Central memory CD8-positive, alpha-beta T cell (primary cell): Measurements from ENCODE around the gene UBE2K.
"Not testable (repeated sequence)": the region's sequence is repeated elsewhere in the genome, so short reads cannot be mapped to it uniquely, and the experiment has no call there.

Experiments used
- ATAC-seq: fragments of 150-1000 bp; cut with Tn5 transposase; replicated peaks from 2 replicates; pipeline ENCODE4 v1.10.0; 2022; ENCODE audit warnings: mild to moderate bottlenecking, moderate FRiP score, moderate number of reproducible peaks; ENCODE audit not compliant: poor library complexity, severe bottlenecking; ENCODE audit errors: extremely low read depth
- DNase-seq, 2 donors: peaks; one replicate each; pipeline ENCODE4 v3.0.0; 2021; ENCODE audit warnings: low spot score in 2 of 2
- H3K27ac Mint-ChIP-seq: one replicate; pipeline ENCODE4 v1.8.0; 2022; ENCODE audit warnings: low read depth, mild to moderate bottlenecking, moderate library complexity, mixed read lengths
- H3K27me3 Mint-ChIP-seq: one replicate; pipeline ENCODE4 v1.8.0; 2022; ENCODE audit warnings: mixed read lengths
- H3K36me3 Mint-ChIP-seq: one replicate; pipeline ENCODE4 v1.8.0; 2022; ENCODE audit warnings: mild to moderate bottlenecking, moderate library complexity, mixed read lengths; ENCODE audit not compliant: insufficient read depth
- H3K4me1 Mint-ChIP-seq: one replicate; pipeline ENCODE4 v1.8.0; 2022; ENCODE audit warnings: mixed read lengths
- H3K4me3 Mint-ChIP-seq: one replicate; pipeline ENCODE4 v1.8.0; 2022; ENCODE audit warnings: mild to moderate bottlenecking, moderate library complexity, mixed read lengths
- H3K9me3 Mint-ChIP-seq: one replicate; pipeline ENCODE4 v1.8.0; 2022; ENCODE audit warnings: mixed read lengths

Gene UBE2K, protein sequence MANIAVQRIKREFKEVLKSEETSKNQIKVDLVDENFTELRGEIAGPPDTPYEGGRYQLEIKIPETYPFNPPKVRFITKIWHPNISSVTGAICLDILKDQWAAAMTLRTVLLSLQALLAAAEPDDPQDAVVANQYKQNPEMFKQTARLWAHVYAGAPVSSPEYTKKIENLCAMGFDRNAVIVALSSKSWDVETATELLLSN

DNA sequence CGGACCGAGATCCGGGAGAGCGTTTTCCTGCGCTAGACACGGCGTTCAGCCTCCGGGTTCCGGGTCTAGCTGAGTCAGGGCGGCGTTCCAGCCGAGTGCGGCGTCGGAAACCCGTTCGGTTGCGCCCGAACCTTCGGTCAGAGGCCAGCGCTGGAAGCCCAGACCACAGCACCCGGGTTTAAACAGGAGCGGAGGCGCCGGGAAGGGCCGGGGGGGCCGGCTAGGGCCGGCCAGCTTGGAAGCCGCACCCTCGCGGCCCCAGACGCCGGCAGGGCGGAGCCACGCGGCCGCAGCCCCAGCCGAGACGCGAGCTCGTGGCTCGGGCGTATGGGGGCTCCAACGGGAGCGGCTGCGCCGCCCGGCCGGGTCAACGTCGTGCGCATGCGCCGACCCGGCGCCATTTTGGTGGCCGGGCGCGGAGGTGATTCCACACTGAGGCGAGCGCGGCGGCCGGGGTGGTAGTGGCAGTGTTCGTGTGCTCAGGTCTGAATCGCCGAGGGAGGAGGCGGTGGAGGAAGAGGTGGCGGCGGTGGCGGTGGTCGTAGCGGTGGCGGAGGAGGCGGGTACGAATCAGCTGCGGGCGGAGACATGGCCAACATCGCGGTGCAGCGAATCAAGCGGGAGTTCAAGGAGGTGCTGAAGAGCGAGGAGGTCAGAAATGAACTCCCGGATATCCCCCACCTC, at the start of gene UBE2K:
Gene UBE2K, plus strand, starts transcription at position 397 of the 684 bp plus-strand sequence. Its CDS starts 192 bp downstream, at position 589.
- Mint-ChIP-seq H3K9me3 (no peaks in the 10 kb centered on the region), H3K36me3 (peaks cover 28% of the 10 kb centered on the region), H3K27ac (peak within 1 kb of the TSS; percentile 98), H3K4me3 (peak within 1 kb of the TSS; percentile 100), H3K27me3 (no peaks in the 10 kb centered on the region), H3K4me1 (peaks cover 52% of the 10 kb centered on the region)
- peak; percentile 83 for ATAC-seq
- peak; percentile 80 to 81 for DNase-seq

DNA sequence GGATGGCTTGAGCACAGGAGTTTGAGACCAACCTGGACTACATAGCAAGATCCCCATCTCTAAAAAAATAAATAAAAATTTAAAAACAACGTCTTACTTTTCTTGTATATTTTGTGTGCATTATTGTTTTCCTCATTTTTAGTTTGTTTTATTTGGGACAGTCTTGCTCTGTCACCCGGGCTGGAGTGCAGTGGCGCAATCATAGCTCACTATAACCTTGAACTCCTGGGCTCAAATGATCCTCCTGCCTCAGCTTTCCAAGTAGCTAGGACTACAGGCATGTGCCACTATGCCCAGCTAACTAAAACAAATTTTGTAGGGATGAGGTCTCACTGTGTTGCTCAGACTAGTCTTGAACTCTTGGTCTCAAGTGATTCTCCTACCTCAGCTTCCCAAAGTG, 49.7 kb upstream of the UBE2K start:
- DNase-seq = no peak
- Mint-ChIP-seq H3K9me3 (no peaks in the 10 kb centered on the region), H3K4me1 (no peaks in the 10 kb centered on the region), H3K36me3 (no peaks in the 10 kb centered on the region), H3K27me3 (no peaks in the 10 kb centered on the region), H3K4me3 (no peak overlapping the region), H3K27ac (no peak overlapping the region)
- no peak for ATAC-seq

DNA sequence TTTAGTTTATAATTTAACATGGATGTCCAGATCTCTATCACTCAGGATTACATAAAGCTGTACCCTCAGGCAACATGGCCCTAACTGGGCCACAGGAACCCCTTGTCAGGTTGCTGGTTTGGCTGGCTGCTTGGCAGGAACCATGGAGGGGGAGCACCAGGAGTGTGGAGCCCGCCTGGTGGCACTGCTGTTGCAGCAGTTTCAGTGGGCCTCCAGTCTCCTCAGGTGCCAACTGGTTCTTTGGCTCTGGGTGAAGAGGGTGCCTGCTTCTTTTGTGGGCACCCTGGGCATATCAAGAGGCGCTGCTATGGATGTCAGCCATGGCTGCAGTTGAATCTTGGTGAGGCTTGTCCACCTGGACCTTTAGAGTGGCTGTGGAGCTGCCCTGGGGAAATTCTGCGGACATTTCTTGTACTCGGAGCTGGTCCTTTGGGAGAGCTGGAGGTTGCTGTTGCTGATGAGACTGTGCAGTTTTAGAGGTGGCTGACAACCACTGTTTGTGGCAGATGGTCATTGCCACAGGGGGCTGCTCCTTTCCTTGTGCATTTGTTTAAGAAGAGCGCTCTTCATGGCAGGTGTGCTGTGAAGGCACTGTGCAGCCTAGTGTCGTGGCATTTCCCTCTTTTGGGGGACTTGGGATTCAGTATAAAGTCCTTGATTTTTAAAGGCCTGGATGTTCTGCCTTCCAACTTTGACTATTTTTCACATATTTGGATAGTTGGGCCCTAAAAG, 48.9 kb upstream of the UBE2K start:
- Mint-ChIP-seq H3K27ac (no peak overlapping the region), H3K9me3 (no peaks in the 10 kb centered on the region), H3K36me3 (no peaks in the 10 kb centered on the region), H3K27me3 (no peaks in the 10 kb centered on the region), H3K4me1 (no peaks in the 10 kb centered on the region), H3K4me3 (no peak overlapping the region)
- ATAC-seq (no peak), DNase-seq (no peak)

DNA sequence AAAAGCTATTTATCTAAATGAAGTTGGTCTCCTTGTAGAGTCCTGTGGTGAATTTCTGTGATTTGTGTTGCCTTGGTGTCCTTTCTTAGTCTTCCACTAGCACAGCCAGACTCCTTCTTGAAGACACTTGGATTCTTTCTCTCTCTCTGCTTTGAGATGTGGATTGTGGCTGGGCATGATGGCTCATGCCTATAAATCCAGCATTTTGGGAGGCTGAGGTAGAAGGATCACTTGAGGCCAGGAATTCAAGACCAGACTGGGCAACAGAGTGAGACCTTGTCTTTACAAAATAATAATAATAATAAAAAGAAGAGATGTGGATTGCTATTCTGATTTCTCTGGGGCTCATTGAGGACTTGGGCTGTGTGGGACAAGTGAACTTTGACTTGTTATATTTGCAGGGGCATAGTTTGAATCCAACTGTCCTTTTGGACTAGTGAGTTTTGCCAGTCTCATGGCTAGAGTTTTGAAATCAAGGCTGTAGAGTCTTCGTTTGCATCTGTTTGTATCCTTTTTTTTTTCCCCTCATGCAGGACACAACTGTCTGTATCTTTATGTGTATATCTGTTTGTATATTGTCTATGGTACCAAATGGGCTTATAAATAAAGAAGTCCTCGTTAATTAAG, 48.2 kb upstream of the UBE2K start:
- H3K27ac Mint-ChIP-seq = no peak overlapping the region
- no peaks in the 10 kb centered on the region for H3K27me3 Mint-ChIP-seq
- H3K36me3 Mint-ChIP-seq = no peaks in the 10 kb centered on the region
- H3K9me3 Mint-ChIP-seq = no peaks in the 10 kb centered on the region
- no peak for ATAC-seq
- no peaks in the 10 kb centered on the region for H3K4me1 Mint-ChIP-seq
- DNase-seq = no peak
- H3K4me3 Mint-ChIP-seq = no peak overlapping the region

DNA sequence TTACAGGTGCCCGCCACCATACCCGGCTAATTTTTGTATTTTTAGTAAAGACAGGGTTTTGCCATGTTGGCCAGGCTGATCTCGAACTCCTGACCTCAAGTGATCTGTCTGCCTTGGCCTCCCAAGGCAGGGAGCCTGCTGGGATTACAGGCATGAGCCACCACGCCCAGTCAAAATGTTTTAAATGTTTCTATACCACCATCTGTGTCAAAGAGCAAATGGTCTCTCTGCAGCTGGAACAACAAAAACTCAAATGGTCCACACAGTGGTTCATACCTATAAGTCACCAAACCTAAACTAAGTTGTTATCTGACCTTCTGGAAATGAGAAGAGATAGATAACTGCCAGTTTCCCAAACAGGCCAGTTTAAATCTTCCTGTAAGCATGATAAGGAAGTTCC, 46.4 kb upstream of the UBE2K start:
- H3K27me3 Mint-ChIP-seq, H3K4me1 Mint-ChIP-seq, H3K9me3 Mint-ChIP-seq, H3K36me3 Mint-ChIP-seq, H3K27ac Mint-ChIP-seq, DNase-seq, H3K4me3 Mint-ChIP-seq, ATAC-seq: not testable (repeated sequence)

DNA sequence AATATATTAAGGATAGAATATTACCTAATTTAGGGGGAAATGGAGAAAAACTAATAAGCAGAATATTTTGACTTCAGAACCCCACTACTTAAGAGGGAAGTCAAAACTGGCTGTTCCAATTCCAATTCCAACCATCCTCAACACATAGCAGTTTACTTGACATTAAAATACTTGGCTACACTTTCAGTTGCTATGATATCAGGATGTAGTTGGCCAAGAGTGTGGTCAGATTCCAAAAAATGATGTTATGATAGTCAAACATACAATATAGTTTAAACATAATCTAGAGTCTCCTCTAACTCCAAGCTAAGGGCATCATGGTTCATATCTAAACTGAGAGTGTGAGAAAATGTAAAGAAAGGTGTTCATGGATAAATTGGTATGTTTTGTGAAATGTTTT, 42.7 kb upstream of the UBE2K start:
- no peaks in the 10 kb centered on the region for H3K4me1 Mint-ChIP-seq
- DNase-seq = no peak
- H3K4me3 Mint-ChIP-seq = no peak overlapping the region
- no peaks in the 10 kb centered on the region for H3K27me3 Mint-ChIP-seq
- ATAC-seq = no peak
- H3K9me3 Mint-ChIP-seq = no peaks in the 10 kb centered on the region
- no peak overlapping the region for H3K27ac Mint-ChIP-seq
- no peaks in the 10 kb centered on the region for H3K36me3 Mint-ChIP-seq

DNA sequence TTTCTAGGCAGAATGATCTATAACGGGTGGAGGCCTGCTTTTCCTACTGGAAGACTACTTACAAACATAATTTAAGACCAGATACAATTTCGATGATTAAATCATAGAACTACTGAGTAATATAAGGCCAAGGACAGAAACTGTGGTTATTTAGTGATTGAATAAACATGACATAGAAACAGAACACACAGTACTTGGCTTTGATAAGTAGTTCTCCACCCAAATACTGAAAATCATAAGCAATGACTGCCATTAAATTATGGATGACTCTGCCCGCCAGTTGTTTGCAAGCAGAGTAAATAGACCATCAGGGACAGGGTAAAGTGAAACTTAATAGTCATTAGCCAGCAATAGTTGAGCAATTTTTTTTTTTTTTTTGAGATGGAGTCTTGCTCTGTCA, 42.1 kb upstream of the UBE2K start:
- ATAC-seq = no peak
- Mint-ChIP-seq H3K36me3 (no peaks in the 10 kb centered on the region), H3K9me3 (no peaks in the 10 kb centered on the region), H3K4me3 (no peak overlapping the region), H3K27ac (no peak overlapping the region), H3K4me1 (no peaks in the 10 kb centered on the region), H3K27me3 (no peaks in the 10 kb centered on the region)
- DNase-seq = no peak

DNA sequence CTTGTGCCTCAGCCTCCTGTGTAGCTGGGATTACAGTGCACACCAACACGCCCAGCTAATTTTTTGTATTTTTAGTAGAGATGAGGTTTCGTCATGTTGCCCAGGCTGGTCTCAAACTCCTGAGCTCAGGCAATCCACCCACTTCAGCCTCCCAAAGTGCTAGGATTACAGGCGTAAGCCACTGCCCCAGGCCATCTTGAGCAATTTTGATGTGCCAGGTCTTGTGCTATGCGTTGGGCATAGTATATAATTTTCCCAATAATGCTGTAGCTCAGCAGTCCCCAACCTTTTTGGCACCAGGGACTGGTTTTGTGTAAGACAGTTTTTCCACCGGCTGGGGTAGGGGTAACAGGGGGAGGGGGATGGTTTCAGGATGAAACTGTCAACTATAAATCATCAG, 41.3 kb upstream of the UBE2K start:
- H3K27me3 Mint-ChIP-seq, H3K4me3 Mint-ChIP-seq, H3K9me3 Mint-ChIP-seq, H3K27ac Mint-ChIP-seq, H3K4me1 Mint-ChIP-seq, H3K36me3 Mint-ChIP-seq, DNase-seq, ATAC-seq: not testable (repeated sequence)

DNA sequence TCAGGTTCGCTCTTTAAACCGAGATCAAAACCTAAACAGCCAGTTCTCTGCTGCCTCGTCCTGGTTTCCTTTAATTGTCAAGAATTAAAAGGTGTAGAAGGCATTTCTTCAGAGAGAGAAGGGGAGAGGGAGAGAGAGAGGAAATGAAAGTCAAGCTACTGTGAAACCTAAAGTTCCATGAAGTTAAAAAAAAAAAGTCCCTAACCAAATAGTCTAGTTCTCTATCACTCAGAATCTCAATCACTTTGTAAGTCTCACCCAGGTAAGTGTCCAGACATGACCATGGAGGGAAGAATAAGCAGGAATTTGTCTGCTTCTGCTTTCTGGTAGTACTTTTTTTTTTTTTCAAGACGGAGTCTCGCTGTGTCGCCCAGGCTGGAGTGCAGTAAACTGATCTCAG, 40.5 kb upstream of the UBE2K start:
- no peaks in the 10 kb centered on the region for H3K9me3 Mint-ChIP-seq
- peaks cover under 1% of the 10 kb centered on the region for H3K36me3 Mint-ChIP-seq
- DNase-seq (no peak), ATAC-seq (no peak)
- H3K27ac Mint-ChIP-seq = no peak overlapping the region
- no peaks in the 10 kb centered on the region for H3K4me1 Mint-ChIP-seq
- no peaks in the 10 kb centered on the region for H3K27me3 Mint-ChIP-seq
- no peak overlapping the region for H3K4me3 Mint-ChIP-seq

DNA sequence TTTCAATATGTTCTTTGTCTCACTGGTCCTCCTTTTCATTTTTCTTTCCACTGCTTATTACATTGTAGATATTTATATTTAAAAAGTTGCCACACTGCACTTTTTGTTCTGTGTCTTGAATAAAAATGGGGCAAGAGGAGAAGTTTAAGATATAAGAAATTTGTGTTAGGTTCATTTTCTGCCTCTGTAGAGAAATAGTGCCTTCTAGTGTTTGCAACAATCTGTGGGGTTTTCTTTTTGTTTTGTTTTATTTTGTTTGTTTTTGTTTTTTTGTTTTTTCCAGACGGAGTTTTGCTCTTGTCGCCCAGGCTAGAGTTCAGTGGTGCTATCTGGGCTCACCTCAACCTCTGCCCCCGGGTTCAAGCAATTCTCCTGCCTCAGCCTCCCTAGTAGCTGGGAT, 39.2 kb upstream of the UBE2K start:
- DNase-seq (no peak), ATAC-seq (no peak)
- no peaks in the 10 kb centered on the region for H3K4me1 Mint-ChIP-seq
- no peak overlapping the region for H3K27ac Mint-ChIP-seq
- no peaks in the 10 kb centered on the region for H3K9me3 Mint-ChIP-seq
- H3K4me3 Mint-ChIP-seq = no peak overlapping the region
- no peaks in the 10 kb centered on the region for H3K27me3 Mint-ChIP-seq
- peaks cover 2% of the 10 kb centered on the region for H3K36me3 Mint-ChIP-seq

DNA sequence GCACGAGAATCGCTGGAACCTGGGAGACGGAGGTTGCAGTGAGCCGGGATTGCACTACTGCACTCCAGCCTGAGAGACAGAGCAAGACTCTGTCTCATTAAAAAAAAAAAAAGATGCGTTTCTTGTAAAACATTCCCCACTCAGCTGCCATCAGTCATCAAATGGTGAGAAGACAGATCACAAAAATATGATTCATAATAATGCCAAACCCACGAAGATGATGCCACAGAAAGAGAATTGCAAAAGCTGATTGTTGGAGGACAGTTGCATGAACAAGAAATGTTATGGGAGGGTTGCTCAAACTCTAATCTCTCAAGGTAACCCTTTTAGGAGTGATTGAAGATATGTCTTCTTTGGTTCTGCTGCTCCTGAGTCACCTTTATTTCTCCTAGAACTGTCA, 37.9 kb upstream of the UBE2K start:
- Mint-ChIP-seq H3K4me1 (no peaks in the 10 kb centered on the region), H3K27ac (no peak overlapping the region)
- no peak for DNase-seq

DNA sequence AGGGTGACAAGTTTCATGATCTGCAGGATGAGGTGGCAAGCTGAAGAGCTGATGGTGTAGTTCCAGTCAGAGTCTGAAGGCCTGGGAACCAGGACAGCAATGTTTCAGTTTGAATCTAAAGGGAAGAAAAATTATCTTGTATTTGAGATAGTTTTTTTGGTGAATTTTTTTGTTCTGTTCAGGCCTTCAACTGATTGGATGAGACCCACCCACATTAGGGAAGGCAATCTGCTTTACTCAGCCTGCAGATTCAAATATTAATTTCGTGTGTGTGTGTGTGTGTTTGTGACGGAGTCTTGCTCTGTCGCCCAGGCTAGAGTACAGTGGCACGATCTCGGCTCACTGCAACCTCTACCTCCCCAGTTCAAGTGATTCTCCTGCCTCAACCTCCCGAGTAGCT, 37.2 kb upstream of the UBE2K start:
- no peaks in the 10 kb centered on the region for H3K4me1 Mint-ChIP-seq
- DNase-seq = no peak
- peaks cover 4% of the 10 kb centered on the region for H3K36me3 Mint-ChIP-seq
- H3K27ac Mint-ChIP-seq = no peak overlapping the region
- no peaks in the 10 kb centered on the region for H3K27me3 Mint-ChIP-seq
- ATAC-seq = no peak
- H3K4me3 Mint-ChIP-seq = no peak overlapping the region
- no peaks in the 10 kb centered on the region for H3K9me3 Mint-ChIP-seq

More for the DNA sequence above, 37.9 kb upstream of the UBE2K start:
- Mint-ChIP-seq H3K9me3 (no peaks in the 10 kb centered on the region), H3K4me3 (no peak overlapping the region), H3K36me3 (peaks cover 4% of the 10 kb centered on the region), H3K27me3 (no peaks in the 10 kb centered on the region)
- no peak for ATAC-seq

DNA sequence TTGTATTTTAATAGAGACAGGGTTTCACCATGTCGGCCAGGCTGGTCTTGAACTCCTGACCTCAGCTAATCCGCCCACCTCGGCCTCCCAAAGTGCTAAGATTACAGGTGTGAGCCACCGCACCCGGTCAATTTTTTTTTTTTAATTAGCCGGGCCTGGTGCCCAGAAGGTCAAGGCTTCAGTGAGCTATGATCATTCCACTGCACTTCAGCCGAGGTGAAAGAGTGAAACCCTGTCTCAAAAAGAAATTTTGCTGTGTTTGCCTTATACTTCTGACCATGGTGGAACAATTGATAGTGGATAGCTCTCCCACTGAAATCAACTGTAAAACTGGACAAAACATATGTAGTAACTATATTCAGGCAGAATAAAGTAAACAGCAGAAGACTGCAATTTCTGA, 35.3 kb upstream of the UBE2K start:
- no peak overlapping the region for H3K4me3 Mint-ChIP-seq
- no peak overlapping the region for H3K27ac Mint-ChIP-seq
- H3K27me3 Mint-ChIP-seq = no peaks in the 10 kb centered on the region
- no peaks in the 10 kb centered on the region for H3K4me1 Mint-ChIP-seq
- no peaks in the 10 kb centered on the region for H3K9me3 Mint-ChIP-seq
- DNase-seq (no peak), ATAC-seq (no peak)
- H3K36me3 Mint-ChIP-seq = peaks cover 4% of the 10 kb centered on the region
